ENCODE results near the gene TFPI.
"Not testable (repeated sequence)": the region's sequence is repeated elsewhere in the genome, so short reads cannot be mapped to it uniquely, and the experiment has no call there.

Gene TFPI

DNA sequence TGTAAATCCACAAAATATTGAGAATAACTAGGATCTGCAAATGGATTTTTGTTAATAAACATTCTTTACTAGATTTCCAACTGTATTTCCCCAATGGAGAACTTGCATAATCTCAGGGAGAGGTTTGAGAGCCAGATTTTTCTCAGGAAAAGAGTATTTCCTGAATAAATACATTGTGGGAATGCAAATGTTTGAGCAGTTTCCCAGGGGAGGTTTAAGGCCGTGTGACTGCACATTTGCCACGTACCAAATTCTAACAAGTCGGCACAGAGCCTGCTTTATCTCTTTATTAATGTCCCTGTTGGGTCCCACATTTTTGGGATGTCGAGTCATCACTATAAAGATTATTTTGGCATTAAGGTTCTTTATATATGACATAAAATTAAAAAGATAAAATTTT, 27.0 kb downstream of the TFPI start:
- no peak for DNase-seq

- DNase-seq, result no peak
These were observed 27.4 kb downstream of the TFPI start for GRCh38 chr2:187526792-187527191.

DNA sequence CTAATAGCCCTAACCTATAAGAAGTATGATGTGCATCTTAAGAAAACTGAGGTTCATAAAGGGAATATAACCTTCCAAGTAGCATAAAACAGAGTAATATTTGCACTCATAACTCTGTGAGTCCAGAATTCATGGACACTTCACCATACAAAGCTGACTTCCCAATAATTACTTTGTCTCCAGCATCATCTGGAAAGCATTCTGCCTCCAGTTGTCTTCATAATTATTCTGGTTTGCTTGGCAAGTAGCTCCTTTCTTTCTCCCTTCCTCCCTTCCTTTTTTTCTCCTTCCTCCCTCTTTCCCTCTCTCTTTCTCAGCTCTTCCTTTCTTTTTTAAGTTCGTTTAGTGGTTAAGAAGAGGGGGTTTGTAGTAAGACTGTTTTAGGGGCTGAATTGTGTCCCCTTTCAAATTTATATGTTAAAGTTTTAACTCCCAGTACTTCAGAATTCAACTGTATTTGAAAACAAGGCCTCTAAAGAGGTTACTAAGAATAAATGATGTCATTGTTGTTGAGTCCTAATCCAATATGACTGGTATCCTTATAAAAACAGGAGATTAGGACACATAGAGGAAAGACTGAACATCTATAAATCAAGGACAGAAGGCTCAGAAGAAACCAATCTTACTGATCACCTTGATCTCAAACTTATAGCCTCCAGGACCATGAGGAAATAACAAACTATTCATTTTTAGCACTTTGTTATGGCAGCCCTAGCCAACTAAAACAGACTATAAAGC, 28.9 kb downstream of the TFPI start:
- DNase-seq, result no peak

DNA sequence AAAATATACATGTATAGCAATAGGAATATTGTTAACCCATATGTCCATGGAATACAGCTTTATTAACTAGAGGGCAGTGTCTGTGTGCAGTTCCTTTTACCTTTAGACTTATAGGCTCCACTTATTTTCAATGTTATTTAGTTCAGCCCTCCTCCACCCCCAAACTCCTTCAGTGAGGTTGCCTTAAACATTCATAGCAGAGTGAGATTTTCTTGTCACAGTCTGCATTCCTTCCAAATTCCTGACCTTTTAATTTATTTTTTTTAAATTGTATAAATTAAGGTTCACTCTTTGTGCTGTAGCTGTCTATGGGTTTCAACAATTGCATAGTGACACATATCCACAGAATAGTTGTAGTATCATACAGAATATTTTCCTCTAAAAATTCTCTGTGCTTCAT, 30.9 kb downstream of the TFPI start:
- DNase-seq, result no peak

GRCh38 chr2:187520121-187520624, 34.1 kb downstream of the TFPI start:
- no peak for DNase-seq

GRCh38 chr2:187519419-187520120, 34.7 kb downstream of the TFPI start:
- no peak for DNase-seq

DNA sequence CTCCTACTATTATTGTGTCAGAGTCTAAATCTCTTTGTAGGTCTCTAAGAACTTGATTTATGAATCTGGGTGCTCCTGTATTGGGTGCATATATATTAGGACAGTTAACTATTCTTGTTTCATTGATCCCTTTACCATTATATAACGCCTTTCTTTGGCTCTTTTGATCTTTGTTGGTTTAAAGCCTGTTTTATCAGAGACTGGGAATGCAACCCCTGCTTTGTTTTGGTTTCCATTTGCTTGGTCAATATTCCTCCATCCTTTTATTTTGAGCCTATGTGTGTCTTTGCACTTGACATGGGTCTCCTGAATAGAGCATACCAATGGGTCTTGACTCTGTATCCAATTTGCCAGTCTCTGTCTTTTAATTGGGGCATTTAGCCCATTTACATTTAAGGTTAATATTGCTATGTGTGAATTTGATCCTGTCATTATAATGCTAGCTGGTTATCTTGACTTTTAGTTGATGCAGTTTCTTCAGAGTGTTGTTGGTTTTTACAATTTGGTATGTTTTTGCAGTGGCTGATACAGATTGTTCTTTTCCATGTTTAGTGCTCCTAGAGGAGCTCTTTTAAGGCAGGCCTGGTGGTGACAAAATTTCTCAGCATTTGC, 36.4 kb downstream of the TFPI start:
- not testable (repeated sequence) for DNase-seq

- DNase-seq, result not testable (repeated sequence)
These were observed 37.4 kb downstream of the TFPI start for GRCh38 chr2:187516630-187517510.

- no peak for DNase-seq
These were observed 39.3 kb downstream of the TFPI start for GRCh38 chr2:187514930-187515329.

- not testable (repeated sequence) for DNase-seq
These were observed 39.9 kb downstream of the TFPI start for GRCh38 chr2:187514235-187514829.

- DNase-seq, result not testable (repeated sequence)
These were observed 40.6 kb downstream of the TFPI start for GRCh38 chr2:187513460-187514234.

DNA sequence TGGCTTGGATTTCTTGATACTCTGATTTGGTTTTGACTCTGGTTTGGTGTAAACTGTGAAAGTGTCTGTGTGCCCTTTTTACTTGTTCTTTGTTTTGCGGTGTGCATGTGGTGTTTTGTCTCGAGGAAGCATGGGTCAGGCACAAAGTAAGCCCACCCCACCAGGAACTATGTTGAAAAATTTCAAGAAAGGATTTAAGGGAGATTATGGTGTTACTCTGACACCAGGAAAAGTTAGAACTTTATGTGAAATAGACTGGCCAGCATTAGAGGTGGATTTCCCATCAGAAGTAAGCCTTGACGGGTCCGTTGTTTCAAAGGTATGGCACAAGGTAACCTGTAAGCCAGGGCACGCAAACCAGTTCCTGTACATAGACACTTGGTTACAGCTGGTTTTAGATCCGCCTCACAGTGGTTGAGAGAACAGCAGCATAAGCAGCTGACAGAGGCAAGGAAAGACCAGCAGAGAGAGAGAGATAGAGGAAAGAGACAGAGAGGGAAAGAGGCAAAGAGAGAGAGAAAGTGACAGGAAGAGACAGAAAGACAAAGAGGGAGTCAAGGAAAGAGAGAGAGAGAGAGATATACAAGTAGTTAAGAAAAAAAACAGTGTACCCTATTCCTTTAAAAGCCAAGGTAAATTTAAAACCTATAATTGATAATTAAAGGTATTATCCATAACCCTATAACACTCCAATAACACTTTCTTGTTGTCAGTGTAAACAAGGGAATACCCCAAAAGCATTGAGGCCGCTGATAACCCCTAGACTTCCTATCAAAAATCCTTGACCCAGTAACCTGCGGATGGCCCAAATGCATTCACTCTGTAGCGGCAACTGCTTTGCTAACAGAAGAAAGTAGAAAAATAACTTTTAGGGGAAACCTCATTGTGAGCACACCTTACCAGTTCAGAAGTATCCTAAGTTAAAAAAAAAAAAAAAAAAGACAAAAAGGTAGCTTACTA, 42.6 kb downstream of the TFPI start:
- DNase-seq, result no peak

- DNase-seq, result not testable (repeated sequence)
These were observed 43.5 kb downstream of the TFPI start for GRCh38 chr2:187510419-187511355.

DNA sequence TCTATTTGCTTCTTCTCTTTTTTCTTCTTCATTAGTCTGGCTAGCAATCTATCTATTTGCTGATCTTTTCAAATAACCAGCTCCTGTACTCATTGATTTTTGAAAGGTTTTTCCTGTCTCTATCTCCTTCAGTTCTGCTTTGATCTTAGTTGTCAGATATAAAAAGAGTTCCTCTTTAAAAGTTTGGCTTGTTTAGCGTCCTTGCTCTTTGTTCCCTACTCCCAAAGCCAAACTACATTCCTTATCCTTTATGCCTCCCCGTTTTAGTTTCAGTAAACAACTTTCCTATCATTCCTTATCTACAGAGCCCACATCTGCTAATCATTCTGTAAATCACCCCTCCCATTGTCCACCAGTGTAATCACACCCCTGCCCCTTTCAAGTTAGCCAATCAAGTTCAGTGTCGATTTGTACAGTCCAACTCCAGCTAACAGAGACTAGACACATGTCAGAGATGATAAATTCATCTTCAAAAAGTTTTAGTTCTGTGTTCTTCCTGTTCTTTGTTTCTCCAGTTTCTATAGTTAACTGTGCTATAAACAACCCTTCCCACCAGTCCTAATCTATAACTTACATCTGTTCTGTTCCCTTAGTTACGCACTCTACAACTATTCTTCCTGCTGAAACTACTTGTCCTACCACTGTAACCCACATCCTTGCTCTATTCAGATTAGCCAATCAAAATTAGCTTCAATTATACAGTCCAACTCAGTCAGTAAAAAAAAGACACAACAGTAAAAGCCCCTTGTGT, 44.4 kb downstream of the TFPI start:
- no peak for DNase-seq

GRCh38 chr2:187506416-187506815, 47.8 kb downstream of the TFPI start:
- DNase-seq, result no peak

GRCh38 chr2:187505065-187505672, 49.1 kb downstream of the TFPI start:
- DNase-seq, result no peak

DNA sequence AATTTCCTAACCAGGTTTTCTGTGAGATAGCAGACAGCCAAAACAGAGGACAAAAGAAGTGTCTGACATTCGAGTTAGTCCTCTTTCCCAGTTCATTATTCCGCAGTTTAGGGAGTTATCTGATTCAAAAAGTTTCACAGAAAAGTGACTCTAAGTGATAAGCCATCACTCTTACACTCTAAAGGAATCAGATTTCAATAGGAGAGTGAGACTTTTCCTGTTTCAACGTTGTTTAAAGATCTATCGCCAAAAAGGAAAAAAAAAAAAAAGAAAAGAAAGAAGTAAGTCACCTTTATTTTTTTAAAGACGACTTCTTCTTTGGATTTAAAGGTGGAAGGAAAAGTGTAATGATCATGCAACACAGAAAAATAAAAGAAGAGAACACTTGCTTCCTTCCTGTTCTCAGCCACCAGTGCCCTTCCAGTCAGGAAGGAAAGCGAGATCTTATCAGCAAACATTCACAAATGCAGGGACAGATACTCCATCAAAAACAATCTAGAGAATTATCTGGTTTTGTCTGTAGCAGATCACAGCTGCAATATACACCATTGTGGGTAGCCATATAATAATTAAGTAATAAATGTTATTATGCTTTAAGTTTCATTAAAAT, 49.8 kb downstream of the TFPI start:
- DNase-seq, result no peak

Measured in activated CD4-positive, alpha-beta T cell treated with anti-CD3 and anti-CD28 coated beads, Interleukin-10, Interleukin-2, amounts not matched to agents 100 ng/mL and 50 ng/mL, durations not matched to agents 16 hours and 8 hours (primary cell).